Measurements from ENCODE around the gene KRTAP5-3.

The KRTAP5-3 gene

GRCh38 chr11:1656061-1656441, 47.8 kb upstream of the KRTAP5-3 start (continued):
- TF ChIP-seq ZNF18 (tag by site-specific recombination; IDR thresholded peaks at IDR 0.05) = no peak
- TF ChIP-seq SALL2 (tag by site-specific recombination; IDR thresholded peaks at IDR 0.05; ENCODE audit: borderline replicate concordance) = no peak
- TF ChIP-seq RBAK (tag by site-specific recombination; IDR thresholded peaks at IDR 0.05) = no peak
- TF ChIP-seq SCRT1 (tag by site-specific recombination; IDR thresholded peaks at IDR 0.05; ENCODE audit: borderline replicate concordance) = no peak

- Histone ChIP-seq H3K27ac (ENCODE audit: extremely low read depth, low read depth, low read length) (no peak overlapping the region), H3K4me1 (ENCODE audit: control insufficient read depth, insufficient read depth, low read length) (no peaks in the 10 kb centered on the region), H3K9me3 (ENCODE audit: control insufficient read depth, insufficient read depth, low read depth, low read length) (no peaks in the 10 kb centered on the region), H3K36me3 (ENCODE audit: control insufficient read depth in 2 of 2, insufficient read depth in 1 of 2, low read length in 2 of 2) (no peaks in the 10 kb centered on the region), H3K4me3 (ENCODE audit: low read depth, low read length) (no peak overlapping the region)
- POLR2A ChIA-PET = interaction anchor here (0.5 kb wide), 1 partner anchor 24 kb away, joined by 8 read pairs; no protein-coding TSS in a partner anchor
- CTCF ChIA-PET = interaction anchor here (0.6 to 6.4 kb wide), 5 partner anchors 20 to 497 kb away, joined by 3 to 138 read pairs (median 6); partner anchors contain the start of gene SYT8
- TF ChIP-seq ZBTB48 (tag by site-specific recombination; IDR thresholded peaks at IDR 0.05) (no peak), ZIC2 (tag by site-specific recombination; IDR thresholded peaks at IDR 0.05) (peak; percentile 46), ZNF623 (tag by site-specific recombination; IDR thresholded peaks at IDR 0.05) (no peak), BCL6B (tag by site-specific recombination; IDR thresholded peaks at IDR 0.05) (no peak)
These were observed 47.2 kb upstream of the KRTAP5-3 start for GRCh38 chr11:1655168-1656060.

- Histone ChIP-seq H3K4me3 (ENCODE audit: low read depth, low read length) (no peak overlapping the region), H3K27ac (ENCODE audit: extremely low read depth, low read depth, low read length) (no peak overlapping the region), H3K36me3 (ENCODE audit: control insufficient read depth in 2 of 2, insufficient read depth in 1 of 2, low read length in 2 of 2) (no peaks in the 10 kb centered on the region), H3K9me3 (ENCODE audit: control insufficient read depth, insufficient read depth, low read depth, low read length) (no peaks in the 10 kb centered on the region), H3K4me1 (ENCODE audit: control insufficient read depth, insufficient read depth, low read length) (no peaks in the 10 kb centered on the region)
- ChIA-PET POLR2A (interaction anchor here (0.5 kb wide), 1 partner anchor 25 kb away, joined by 8 read pairs; no protein-coding TSS in a partner anchor), CTCF (interaction anchor here (0.5 to 6.4 kb wide), 12 partner anchors 15 to 502 kb away, joined by 3 to 138 read pairs (median 16); partner anchors contain the start of gene SYT8)
- TF ChIP-seq YY1 (tag by site-specific recombination; IDR thresholded peaks at IDR 0.05) (no peak), KLF17 (tag by site-specific recombination; IDR thresholded peaks at IDR 0.05) (no peak), ZNF701 (tag by site-specific recombination; IDR thresholded peaks at IDR 0.05) (no peak), ZBTB1 (tag by site-specific recombination; IDR thresholded peaks at IDR 0.05) (no peak), ZNF138 (tag by site-specific recombination; IDR thresholded peaks at IDR 0.05; ENCODE audit: borderline replicate concordance) (no peak)
These were observed 46.3 kb upstream of the KRTAP5-3 start for GRCh38 chr11:1654388-1655167.

Data from HEK293 (cell line).